Medulla oblongata (tissue), 1 donor: ENCODE results near the gene IFIT1B.
"Not testable (repeated sequence)": the region's sequence is repeated elsewhere in the genome, so short reads cannot be mapped to it uniquely, and the experiment has no call there.

Source experiments
- DNase-seq: peaks from one replicate; pipeline ENCODE4 v3.0.0-alpha.2; 2015; ENCODE audit errors: extremely low spot score

The IFIT1B gene

DNA sequence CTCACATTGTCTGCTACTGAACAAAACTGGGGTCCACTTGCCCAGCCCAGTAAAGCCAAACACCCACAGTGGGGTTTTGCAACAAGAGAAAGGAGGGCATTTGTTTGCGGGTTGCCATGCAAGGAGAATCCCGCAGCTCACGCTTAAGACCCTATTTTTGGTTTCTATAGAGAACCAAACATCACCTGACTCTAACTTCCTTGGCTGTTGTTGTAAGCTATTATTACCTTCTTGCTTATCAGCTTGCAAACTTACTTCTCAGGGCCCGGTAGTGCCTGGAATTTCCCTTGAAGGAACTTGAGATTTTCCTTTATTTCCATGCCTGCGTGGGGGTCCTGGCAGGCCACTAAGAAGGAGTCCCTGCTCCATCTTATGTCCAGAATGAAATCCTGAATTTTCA, 29.4 kb upstream of the IFIT1B start:
- peak; percentile 18 for DNase-seq

DNA sequence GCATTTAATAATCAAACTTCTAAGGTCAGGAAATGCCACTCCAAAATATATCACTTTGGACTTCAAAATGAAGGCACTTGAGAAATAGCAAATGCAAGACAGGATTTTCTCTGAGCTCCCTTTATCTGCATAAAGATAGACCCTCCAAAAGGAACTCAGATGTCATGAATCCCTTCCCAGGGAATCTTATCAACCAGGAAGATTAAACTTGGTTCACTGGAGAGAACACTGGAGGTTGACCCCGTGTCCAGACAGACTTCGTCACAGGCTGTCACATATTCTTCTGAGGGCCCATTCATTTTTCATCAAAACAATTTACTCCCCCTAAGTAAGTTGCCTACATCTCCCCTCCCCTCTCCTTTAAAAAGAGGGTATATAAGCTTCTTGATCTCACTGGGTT, 28.9 kb upstream of the IFIT1B start:
- no peak for DNase-seq

DNA sequence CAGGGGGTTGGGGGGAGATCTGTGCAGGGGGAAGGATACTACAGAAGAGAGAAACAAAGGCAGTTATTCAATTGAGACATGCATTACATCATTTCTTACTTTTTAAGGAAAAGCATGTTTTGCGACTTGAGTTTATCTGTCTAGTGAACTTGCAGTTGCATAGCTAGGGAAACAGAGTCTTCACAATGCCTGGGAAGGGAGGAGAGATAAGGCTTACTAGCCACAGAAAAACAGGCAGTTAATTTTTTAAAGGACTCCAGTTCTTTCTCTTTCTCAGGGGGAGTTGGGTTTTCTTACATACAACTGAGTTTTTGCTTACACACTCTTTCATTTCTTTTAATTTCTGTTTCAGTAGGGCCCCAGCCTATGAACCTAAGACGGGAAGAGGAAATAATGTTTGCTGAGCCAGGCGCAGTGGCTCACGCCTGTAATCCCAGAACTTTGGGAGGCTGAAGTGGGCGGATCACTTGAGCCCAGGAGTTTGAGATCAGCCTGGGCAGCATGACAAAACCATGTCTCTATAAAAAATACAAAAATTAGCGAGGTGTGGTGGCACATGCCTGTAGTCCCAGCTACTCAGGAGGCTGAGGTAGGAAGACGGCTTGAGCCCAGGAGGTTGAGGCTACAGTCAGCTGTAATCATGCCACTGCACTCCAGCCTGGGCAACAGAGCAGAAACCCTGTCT, 27.1 kb upstream of the IFIT1B start:
- DNase-seq: not testable (repeated sequence)

DNA sequence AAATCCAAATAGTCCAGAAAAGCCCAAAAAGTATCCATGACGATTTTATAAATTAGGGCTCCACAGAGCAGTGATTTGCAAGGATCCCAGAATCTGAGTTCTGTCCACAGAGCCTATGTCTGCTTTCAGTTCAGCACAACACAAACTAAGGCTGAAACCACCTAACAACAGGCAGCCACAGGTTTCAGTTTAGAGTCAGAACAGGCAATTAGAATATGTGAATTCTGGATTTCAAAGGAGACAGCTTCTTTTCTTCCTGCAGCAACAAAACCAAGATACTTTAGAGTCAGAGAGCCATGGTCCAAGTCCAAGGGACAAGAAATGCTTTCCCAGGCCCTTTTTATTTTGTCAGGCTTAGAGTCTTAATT, 26.5 kb upstream of the IFIT1B start:
- peak; percentile 50 for DNase-seq

DNA sequence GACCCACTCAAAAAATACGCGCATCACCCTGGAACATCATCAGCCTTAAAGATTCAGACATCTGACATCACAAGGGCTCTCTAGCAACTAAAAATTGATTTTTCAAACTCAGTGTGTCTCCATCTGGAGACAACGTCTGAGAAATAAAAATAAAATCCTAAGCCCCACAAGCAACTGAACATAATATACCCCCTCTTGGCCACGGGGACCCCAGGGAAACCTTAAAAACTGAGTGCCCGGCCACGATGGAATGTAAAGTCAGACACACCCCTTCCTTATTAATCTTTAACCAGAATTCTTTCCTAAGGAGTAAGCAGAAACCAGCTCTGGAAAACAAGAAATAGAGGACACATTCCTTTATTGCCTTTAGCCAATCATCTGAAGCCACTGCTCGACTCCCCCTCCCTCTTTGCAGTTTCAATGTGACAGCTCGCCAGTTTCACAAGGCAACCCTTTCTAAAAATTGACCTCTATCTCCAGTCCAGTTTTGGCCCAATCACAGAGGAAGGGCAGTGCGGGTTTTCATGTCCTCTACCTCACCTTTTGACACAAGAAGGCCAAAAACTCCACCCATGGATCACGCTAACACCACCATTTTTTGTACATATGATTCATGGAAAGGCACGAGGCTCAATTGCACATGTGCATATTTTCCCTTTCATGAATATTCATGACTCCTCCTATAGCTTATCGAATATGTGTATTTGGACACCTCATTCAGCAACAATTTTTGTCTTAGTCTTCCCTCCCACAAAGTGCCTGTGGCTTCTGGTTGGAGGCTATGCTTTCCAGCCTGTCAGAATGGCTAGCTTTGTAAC, 25.9 kb upstream of the IFIT1B start:
- DNase-seq: no peak

DNA sequence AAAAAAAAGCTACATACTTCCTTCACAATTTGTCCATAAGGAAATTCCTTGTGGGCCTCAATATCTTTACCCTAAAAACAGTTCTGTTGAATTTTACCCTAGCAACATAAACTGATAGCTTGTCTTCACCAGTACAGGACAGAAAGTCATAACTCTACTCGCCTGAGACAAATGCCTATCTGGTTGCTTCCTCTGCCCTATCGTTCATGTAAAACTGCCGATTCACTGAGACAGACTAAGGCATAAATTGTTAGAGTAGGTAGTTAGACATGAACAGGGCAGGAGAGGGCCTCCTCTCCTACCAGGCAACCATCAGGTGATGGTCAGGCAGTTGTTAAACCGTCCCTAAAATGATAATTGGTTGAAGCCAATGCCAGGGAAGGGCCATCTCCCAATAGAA, 25.1 kb upstream of the IFIT1B start:
- no peak for DNase-seq

DNA sequence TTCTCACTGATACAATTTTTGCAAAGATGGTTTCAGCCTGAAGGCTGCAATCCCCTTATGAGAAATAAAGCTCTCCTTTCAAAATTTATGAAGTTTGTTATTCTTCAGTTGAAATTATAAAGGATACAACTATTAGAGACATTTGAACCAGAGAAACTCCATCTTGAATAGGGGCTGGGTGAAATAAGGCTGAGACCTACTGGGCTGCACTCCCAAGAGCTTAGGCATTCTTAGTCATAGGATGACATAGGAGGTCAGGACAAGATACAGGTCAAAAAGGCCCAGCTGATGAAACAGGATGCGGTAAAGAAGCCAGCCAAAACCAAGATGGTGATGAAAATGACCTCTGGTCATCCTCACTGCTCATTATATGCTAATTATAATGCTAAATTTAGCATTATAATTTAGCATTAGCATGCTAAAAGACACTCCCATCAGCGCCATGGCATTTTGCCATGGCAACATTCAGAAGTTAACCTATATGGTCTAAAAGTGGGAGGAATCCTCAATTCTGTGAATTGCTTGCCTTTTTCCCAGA, 22.4 kb upstream of the IFIT1B start:
- no peak for DNase-seq

DNA sequence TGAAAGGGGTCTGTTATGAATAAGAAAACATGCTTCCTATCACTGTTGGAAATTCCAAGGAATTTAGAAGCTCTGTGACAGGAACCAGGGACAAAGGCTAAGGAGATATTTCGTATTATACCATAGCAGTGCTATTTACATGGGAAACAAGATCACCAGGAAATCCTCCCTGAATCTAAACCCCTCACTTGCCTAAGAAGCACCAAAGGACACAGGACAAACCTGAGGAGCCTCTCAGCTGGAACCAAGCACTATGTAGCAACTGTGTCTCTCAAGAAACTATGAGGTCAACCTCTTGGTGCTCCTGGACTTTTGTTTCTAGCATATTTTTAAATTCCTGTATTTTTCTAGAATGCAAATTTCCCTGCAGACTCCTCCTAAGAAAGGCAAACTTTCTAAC, 20.8 kb upstream of the IFIT1B start:
- no peak for DNase-seq

DNA sequence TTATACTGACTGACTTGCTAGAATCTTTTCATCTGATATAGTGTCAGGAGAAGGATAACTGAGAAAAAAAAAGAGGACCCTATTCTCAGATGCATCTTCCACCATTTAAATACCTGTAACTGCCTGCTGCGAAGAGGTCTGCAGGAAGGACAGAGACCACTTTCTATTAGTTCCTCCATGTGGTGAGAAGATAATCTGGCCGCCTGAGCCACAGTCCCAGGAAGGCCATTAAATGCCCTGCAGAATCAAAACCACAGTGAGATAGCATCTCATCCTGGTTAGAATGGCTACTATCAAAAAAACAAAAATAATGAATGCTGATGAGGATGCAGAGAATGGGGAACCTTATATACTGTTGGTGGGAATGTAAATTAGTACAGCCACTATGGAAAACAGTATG, 19.9 kb upstream of the IFIT1B start:
- DNase-seq: no peak

DNA sequence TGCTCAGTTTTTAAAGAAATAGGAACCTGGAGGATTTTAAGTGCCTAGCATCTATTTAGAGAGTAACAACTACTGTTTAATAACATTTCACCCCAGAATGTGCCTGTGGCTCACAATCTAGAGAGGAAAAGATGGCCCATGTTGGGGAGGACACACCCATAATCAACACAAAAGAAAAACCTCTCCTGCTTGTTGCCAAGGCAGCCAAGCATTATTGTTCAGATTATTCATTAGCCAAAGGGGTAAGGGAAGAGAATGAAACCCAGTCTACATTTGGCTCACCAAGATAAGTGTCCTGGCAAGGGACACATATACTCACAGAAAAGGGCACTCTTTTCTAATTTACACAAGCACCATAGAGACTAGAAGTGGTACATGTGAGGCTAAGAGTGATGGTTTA, 17.7 kb upstream of the IFIT1B start:
- no peak for DNase-seq

DNA sequence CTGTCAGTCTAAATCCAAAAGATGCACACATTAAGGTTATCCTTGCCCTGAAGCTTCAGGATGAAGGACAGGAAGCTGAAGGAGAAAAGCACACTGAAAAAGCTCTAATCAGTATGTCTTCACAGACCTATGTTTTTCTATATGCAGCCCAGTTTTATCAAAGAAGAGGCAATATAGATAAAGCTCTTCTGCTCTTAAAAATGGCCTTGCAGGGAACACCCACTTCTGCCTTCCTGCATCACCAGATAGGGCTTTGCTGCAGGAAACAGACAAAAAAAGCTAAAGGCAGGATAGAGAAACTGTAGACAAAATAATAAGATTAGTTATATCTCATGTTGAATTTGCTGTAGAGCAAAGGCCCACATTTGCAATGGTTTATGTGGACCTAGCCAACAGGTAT, 14.9 kb upstream of the IFIT1B start:
- DNase-seq: no peak

DNA sequence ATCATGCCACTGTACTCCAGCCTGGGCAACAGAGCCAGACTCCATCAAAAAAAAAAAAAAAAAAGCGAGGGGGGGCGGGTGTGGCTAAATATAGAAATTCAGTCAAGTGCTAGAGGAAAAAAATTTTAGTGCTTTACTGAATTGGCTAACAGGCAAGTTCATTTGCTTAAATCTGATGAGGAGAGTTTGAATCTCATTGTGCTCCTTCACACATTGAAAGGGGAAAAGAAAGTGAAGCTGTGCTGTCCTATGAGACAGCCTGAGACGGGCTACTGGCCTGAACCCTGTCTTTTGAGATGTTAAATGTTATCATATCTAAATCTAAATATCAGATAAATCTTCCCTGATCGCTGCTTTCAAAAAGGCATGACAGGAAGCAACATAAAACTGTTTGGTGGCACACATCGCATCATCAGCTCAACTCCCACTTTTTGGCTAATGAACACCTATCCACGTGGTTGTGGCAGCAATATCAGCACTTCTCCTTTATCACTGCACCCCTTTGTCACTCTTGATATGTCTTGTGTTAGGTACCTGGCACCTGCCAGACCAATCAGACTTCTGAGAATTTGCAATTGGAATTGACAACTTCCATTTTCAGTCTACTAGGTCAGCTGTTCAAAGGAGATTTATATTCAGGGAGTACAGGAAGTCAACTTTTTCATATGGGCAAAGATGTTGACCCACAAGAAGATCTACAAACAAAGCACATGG, 14.0 kb upstream of the IFIT1B start:
- DNase-seq: no peak

DNA sequence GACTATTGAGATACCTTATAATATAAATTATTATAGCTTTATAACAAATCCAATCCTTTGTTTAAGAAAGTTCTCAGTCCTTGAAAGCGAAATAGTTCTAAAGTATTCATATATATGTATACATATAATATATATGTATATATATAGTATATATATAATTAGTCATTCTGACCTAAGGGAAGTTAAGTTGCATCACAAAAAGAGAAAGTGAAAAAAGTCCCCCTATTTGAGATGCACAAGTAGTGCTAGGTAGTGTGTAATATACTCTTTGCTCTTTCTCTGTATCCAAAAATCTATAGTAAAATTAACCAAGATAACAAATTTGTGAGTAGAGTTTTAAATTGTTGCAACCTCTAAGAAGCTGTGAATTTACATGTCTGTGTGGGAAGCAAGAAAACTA, 13.3 kb upstream of the IFIT1B start:
- DNase-seq: no peak

DNA sequence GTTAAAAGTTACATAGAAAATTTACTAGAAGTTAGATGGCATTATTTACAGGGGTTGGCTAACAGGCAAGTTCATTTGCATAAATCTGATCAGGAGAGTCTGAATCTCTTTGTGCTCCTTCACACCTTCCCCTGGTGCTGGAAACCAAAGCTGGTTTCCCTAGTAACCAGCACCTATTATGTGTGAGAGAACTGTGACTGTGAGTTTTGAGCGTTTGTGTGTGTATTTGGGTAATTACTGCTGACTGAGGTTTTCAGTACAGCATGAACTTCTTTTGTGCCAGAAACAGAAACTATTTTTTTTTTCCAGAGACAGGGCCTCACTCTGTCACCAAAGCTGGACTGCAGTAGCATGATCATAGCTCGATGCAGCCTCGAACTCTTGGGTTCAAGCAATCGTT, 10.3 kb upstream of the IFIT1B start:
- DNase-seq: peak; percentile 54

DNA sequence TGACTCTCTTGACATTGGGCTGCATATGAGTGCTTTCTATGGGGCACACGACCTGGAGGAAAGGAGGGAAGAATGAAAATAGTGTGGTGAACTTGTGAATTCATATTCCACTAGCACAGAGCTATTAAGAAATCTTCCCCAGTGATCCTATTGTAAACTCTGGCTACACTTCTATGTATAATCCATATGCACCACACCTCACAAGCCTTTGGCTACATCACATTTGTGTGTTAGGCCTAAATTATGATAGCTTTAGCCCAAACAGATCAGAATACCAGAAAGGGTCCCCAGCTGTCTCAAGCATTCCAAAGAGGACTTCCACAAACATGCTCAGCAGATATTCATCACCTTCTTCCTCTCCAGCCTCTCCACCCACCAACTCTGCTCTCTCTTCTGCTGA, 9.7 kb upstream of the IFIT1B start:
- DNase-seq: no peak

DNA sequence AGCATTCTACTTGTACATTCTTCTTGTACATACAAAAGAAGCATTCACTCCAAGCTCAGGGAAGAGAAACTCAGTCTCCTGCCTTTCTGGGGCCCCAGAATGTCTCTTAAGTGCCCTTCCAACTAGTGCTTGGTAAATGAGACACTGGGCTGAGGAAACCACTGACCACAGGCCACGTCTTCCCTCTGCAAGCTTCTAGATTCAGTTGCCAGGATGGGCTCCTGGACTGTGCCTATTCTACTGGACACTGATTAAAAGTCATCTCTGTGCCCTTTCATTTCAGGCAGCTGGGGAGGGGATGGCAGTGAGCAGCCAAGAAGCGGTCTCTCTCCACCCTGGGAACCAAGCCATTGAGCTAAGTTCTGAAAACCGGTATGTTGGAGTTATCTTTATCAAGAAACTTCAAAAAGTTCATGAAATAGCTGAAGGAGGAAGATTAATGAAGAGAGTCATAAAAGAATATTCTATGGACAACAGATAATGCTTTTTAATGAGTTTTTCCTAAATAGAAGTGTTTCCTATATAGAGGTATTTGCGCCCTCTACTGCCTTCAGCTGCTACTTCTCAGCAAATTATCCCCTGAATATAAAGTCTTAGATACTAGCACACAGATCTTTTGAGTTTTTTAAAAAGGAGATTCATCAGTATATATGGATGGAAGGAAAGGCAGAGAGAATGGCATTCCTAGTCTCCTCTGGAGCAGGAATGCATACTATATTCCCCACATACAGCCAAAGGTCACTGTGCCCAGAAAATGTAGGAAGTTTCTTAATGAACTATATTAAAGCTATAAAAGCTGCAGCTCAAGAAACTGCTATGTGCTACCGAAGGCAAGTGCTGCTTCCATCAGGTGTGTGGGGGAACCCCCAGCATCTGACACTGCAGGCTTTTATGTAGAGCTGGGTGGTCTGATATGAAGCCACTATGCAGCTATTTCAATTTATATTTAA, 8.4 kb upstream of the IFIT1B start:
- peak; percentile 78 for DNase-seq

DNA sequence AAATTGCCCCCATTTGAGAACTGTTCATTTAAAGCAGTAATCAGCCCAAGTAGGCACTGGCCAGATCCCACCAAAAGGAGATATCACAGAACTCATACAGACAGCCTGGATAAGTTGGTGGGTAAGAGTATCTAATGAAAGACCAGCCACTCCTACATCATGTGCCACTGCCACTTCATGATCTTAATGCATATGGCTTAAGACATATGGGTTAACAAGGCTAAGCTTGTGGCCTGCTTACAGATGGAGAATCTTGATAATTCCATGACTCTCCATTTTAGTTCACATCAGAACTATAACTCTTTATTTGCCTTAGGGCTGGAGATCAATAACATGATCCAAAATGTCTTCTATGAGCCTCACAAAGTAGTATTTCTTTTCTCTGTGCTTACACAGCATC, 6.8 kb upstream of the IFIT1B start:
- DNase-seq: no peak

DNA sequence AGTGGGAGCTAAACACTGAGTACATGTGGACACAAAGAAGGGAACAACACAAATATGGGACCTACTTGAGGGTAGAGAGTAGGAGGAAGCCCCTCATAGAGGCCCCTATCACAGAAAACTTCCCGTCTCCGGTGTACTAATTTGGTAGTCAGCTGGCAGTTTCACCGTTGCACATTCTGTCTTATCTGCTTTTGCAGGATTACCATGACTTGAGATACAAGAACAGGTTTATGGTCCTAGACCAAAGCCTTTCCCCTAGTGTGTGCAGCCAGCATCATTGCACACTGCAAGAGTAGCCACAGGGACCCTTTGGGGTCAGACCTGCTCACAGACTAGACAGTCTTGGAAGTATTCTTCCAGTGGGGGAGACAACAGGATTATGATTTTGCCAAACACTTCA, 5.9 kb upstream of the IFIT1B start:
- no peak for DNase-seq

DNA sequence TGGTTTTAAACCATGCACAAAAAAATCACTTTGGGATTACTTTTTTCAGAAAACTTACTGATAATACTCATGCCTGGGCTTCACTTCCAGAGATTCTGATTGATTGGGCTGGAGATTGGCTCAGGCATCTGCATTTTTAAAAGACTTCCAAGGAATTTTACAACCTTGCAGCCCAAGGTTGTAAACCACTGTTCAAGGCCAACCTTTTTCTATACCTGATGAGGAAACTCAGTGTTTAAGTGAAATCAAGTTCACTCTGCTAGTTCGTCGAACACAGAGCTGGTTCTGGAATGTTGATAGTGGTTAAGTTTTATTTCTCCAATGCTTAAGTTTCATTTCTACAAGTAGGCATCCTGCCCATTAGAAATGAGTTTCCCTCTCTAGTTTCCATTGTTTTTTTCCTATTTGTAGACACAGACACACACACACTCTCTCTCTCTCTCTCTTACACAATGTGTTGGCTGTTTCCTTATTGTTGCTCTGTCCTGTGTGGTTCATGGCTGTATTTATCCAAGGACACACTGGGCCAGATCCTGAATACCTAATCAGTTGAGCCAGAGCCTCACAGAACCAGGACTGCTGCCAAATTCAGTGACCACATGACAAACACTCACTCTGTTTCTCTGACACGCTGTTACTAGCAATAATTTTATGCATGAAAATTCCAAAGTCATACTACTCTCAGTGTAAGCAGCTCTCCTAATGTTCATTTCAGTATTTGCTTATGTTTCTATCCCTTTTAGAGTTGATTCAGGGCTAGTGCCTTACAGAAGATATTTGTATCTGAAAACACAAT, 3.7 kb upstream of the IFIT1B start:
- peak; percentile 98 for DNase-seq

DNA sequence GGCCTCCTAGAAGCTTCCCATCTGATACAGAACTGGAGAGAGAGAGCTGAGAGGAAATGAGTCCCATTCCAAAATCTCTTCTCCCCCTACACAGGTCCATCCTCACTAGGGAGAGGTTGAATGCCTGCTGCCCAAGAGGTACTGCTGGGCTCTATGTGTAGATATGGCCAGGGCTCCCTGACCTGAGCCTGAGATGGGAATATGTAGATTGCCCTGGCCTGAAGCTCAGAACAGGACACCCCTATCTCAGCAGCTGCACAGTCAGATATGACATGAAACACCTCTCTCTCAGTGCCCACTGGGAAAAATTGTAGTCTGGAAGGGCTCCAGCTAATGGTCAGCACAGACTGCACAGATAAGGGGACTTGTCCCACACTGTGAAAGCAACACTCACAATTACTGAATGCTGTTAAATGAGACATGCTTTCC, 3.1 kb upstream of the IFIT1B start:
- DNase-seq: peak; percentile 40

DNA sequence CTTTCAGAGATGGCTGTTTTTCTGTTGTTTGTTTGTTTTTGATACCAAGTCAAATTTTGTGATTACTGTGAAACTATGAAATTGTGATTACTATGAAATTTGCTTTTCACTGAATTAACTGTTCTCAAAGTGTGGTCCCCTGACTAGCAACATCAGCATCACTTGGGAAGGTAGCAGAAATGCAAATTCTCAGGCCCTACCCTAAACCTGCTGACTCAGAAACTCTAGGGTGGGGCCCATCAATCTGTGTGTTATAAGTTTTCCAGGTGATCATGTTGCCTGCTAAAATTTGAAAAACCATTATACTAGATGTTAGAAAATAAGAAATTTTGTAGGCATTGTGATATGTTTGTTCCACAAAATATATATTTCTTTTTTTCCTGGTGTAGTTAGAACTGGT, 1.2 kb downstream of the IFIT1B start:
- DNase-seq: no peak
